Measurements from ENCODE around the gene TMED9. TPM values are rescaled to one million over a fixed set of nuclear protein-coding genes. Genes with fewer than 3 reads are reported as not detected.

Gene TMED9
- total RNA-seq, 1 experiment from 2014 or later: 240 TPM

- no peak for DNase-seq
- no peak overlapping the region for H3K27ac Mint-ChIP-seq (ENCODE audit: unreplicated experiment)
- ChIA-PET CTCF (interaction anchor here (1.2 kb wide), 1 partner anchor 40 kb away, joined by 3 read pairs; no protein-coding TSS in a partner anchor), POLR2A (no interaction called here)
- no peaks in the 10 kb centered on the region for H3K27me3 Mint-ChIP-seq (ENCODE audit: insufficient read depth, unreplicated experiment)
- H3K36me3 Mint-ChIP-seq (ENCODE audit: insufficient read depth, unreplicated experiment): peaks cover 26% of the 10 kb centered on the region
- TSS peak; percentile 53 for BruUV-seq (replicated peaks)
- peak overlapping the region; percentile 82 for H3K4me3 Mint-ChIP-seq (ENCODE audit: unreplicated experiment)
- H3K9me3 Mint-ChIP-seq (ENCODE audit: unreplicated experiment): no peaks in the 10 kb centered on the region
- H3K4me3 ChIP-seq (ENCODE audit: low read depth, low read length): peak overlapping the region; percentile 60; the same call in 1 of the 2 replicates
- no peaks in the 10 kb centered on the region for H3K9me3 ChIP-seq
- intact Hi-C loops (cut with micrococcal nuclease; ENCODE audit: unreplicated experiment): no loop called here
- H3K4me1 Mint-ChIP-seq (ENCODE audit: low read depth, unreplicated experiment): no peaks in the 10 kb centered on the region
- H3K4me1 ChIP-seq: peaks cover 10% of the 10 kb centered on the region; the same call in 1 of the 2 replicates
- TF ChIP-seq CTCF (IDR thresholded peaks at IDR 0.05; ENCODE audit: insufficient read depth in 1 of 2, low read depth in 1 of 2, low read length in 1 of 2, severe bottlenecking in 1 of 2, unreplicated experiment in 1 of 2): no peak
- no peaks in the 10 kb centered on the region for H3K36me3 ChIP-seq (ENCODE audit: control insufficient read depth, insufficient read depth, low read length)
- H3K27me3 ChIP-seq (replicated peaks; ENCODE audit: control insufficient read depth, insufficient read depth, low read length): no peaks in the 10 kb centered on the region
Measured at GRCh38 chr5:177601126-177601525, 9.1 kb downstream of the TMED9 start.

GRCh38 chr5:177601577-177602457, 9.8 kb downstream of the TMED9 start:
- BruUV-seq (replicated peaks): no TSS peak
- Mint-ChIP-seq H3K9me3 (ENCODE audit: unreplicated experiment) (no peaks in the 10 kb centered on the region), H3K4me1 (ENCODE audit: low read depth, unreplicated experiment) (no peaks in the 10 kb centered on the region), H3K27ac (ENCODE audit: unreplicated experiment) (no peak overlapping the region), H3K27me3 (ENCODE audit: insufficient read depth, unreplicated experiment) (no peaks in the 10 kb centered on the region), H3K36me3 (ENCODE audit: insufficient read depth, unreplicated experiment) (peaks cover 27% of the 10 kb centered on the region), H3K4me3 (ENCODE audit: unreplicated experiment) (peak overlapping the region; percentile 33)
- peak in 1 of 2 experiments; percentile 42 for TF ChIP-seq CTCF (IDR thresholded peaks at IDR 0.05; ENCODE audit: insufficient read depth in 1 of 2, low read depth in 1 of 2, low read length in 1 of 2, severe bottlenecking in 1 of 2, unreplicated experiment in 1 of 2)
- DNase-seq: no peak
- intact Hi-C loops (cut with micrococcal nuclease; ENCODE audit: unreplicated experiment): no loop called here
- CTCF ChIA-PET: interaction anchor here (1.2 kb wide), 1 partner anchor 41 kb away, joined by 3 read pairs; no protein-coding TSS in a partner anchor
- H3K36me3 ChIP-seq (ENCODE audit: control insufficient read depth, insufficient read depth, low read length): no peaks in the 10 kb centered on the region
- peaks cover 10% of the 10 kb centered on the region; the same call in 1 of the 2 replicates for H3K4me1 ChIP-seq
- POLR2A ChIA-PET: no interaction called here
- no peaks in the 10 kb centered on the region for H3K27me3 ChIP-seq (replicated peaks; ENCODE audit: control insufficient read depth, insufficient read depth, low read length)
- no peaks in the 10 kb centered on the region for H3K9me3 ChIP-seq
- H3K4me3 ChIP-seq (ENCODE audit: low read depth, low read length): no peak overlapping the region

- no TSS peak for BruUV-seq (replicated peaks)
- TF ChIP-seq CTCF (IDR thresholded peaks at IDR 0.05; ENCODE audit: insufficient read depth in 1 of 2, low read depth in 1 of 2, low read length in 1 of 2, severe bottlenecking in 1 of 2, unreplicated experiment in 1 of 2): no peak
Measured at GRCh38 chr5:177602458-177602830, 10.4 kb downstream of the TMED9 start.

More at GRCh38 chr5:177602458-177602830, 10.4 kb downstream of the TMED9 start:
- H3K4me1 Mint-ChIP-seq (ENCODE audit: low read depth, unreplicated experiment): peaks cover 5% of the 10 kb centered on the region
- intact Hi-C loops (cut with micrococcal nuclease; ENCODE audit: unreplicated experiment): no loop called here
- ChIA-PET CTCF (no interaction called here), POLR2A (no interaction called here)
- no peaks in the 10 kb centered on the region for H3K9me3 Mint-ChIP-seq (ENCODE audit: unreplicated experiment)
- H3K27ac Mint-ChIP-seq (ENCODE audit: unreplicated experiment): no peak overlapping the region
- H3K27me3 Mint-ChIP-seq (ENCODE audit: insufficient read depth, unreplicated experiment): no peaks in the 10 kb centered on the region
- DNase-seq: no peak
- Histone ChIP-seq H3K4me1 (peaks cover 10% of the 10 kb centered on the region; the same call in 1 of the 2 replicates), H3K27me3 (replicated peaks; ENCODE audit: control insufficient read depth, insufficient read depth, low read length) (no peaks in the 10 kb centered on the region), H3K36me3 (ENCODE audit: control insufficient read depth, insufficient read depth, low read length) (no peaks in the 10 kb centered on the region), H3K4me3 (ENCODE audit: low read depth, low read length) (no peak overlapping the region), H3K9me3 (no peaks in the 10 kb centered on the region)
- peaks cover 31% of the 10 kb centered on the region for H3K36me3 Mint-ChIP-seq (ENCODE audit: insufficient read depth, unreplicated experiment)
- H3K4me3 Mint-ChIP-seq (ENCODE audit: unreplicated experiment): no peak overlapping the region

Data from Caco-2 (cell line).